Measurements from ENCODE around the gene AP1S1.
"Not testable (repeated sequence)": the region's sequence is repeated elsewhere in the genome, so short reads cannot be mapped to it uniquely, and the experiment has no call there.

AP1S1 gene

GRCh38 chr7:101171442-101171837 is 17.2 kb downstream of the AP1S1 start:
- no peak for DNase-seq (ENCODE audit: low spot score)

GRCh38 chr7:101172005-101172853 is 18.0 kb downstream of the AP1S1 start:
- no peak for DNase-seq (ENCODE audit: low spot score)

GRCh38 chr7:101172854-101173751 is 18.8 kb downstream of the AP1S1 start:
- no peak for DNase-seq (ENCODE audit: low spot score)

GRCh38 chr7:101173752-101174244 is 19.5 kb downstream of the AP1S1 start:
- DNase-seq (ENCODE audit: low spot score) = peak; percentile 60

GRCh38 chr7:101174322-101174854 is 20.1 kb downstream of the AP1S1 start:
- DNase-seq (ENCODE audit: low spot score) = no peak

- no peak for DNase-seq (ENCODE audit: low spot score)
Measured at GRCh38 chr7:101175664-101176063, 21.4 kb downstream of the AP1S1 start.

- DNase-seq (ENCODE audit: low spot score) = no peak
Measured at GRCh38 chr7:101177644-101178043, 23.4 kb downstream of the AP1S1 start.

GRCh38 chr7:101179117-101179516 is 24.8 kb downstream of the AP1S1 start:
- no peak for DNase-seq (ENCODE audit: low spot score)

GRCh38 chr7:101179713-101180112 is 25.4 kb downstream of the AP1S1 start:
- no peak for DNase-seq (ENCODE audit: low spot score)

- DNase-seq (ENCODE audit: low spot score) = no peak
Measured at GRCh38 chr7:101180130-101180755, 26.0 kb downstream of the AP1S1 start, which contains the start of gene NAT16. Gene NAT16 (minus strand): TSS chr7:101180293. CDS start chr7:101174807, 5,486 bp downstream.

- DNase-seq (ENCODE audit: low spot score) = no peak
Measured at GRCh38 chr7:101185258-101185839, 31.1 kb downstream of the AP1S1 start.

- no peak for DNase-seq (ENCODE audit: low spot score)
Measured at GRCh38 chr7:101186194-101186593, 31.9 kb downstream of the AP1S1 start.

GRCh38 chr7:101186844-101187428 is 32.7 kb downstream of the AP1S1 start:
- DNase-seq (ENCODE audit: low spot score) = no peak

GRCh38 chr7:101189109-101189508 is 34.8 kb downstream of the AP1S1 start:
- no peak for DNase-seq (ENCODE audit: low spot score)

GRCh38 chr7:101195884-101196283 is 41.6 kb downstream of the AP1S1 start:
- no peak for DNase-seq (ENCODE audit: low spot score)

GRCh38 chr7:101197991-101198390 is 43.7 kb downstream of the AP1S1 start:
- no peak for DNase-seq (ENCODE audit: low spot score)

- DNase-seq (ENCODE audit: low spot score) = no peak
Measured at GRCh38 chr7:101198476-101198875, 44.2 kb downstream of the AP1S1 start.

GRCh38 chr7:101199522-101199921 is 45.2 kb downstream of the AP1S1 start:
- not testable (repeated sequence) for DNase-seq (ENCODE audit: low spot score)

- DNase-seq (ENCODE audit: low spot score) = no peak
Measured at GRCh38 chr7:101200504-101200861, 46.2 kb downstream of the AP1S1 start.

- no peak for DNase-seq (ENCODE audit: low spot score)
Measured at GRCh38 chr7:101200862-101201599, 46.8 kb downstream of the AP1S1 start, which contains the start of gene MOGAT3. Gene MOGAT3 (minus strand): TSS chr7:101201036. CDS start chr7:101200854, 182 bp downstream.

Data from CD4-positive, alpha-beta T cell treated with Interleukin-2 at 100 ng/mL for 4 hours (primary cell).